H9 (cell line): Measurements from ENCODE around the gene NSMF. TPM values are rescaled to one million over a fixed set of nuclear protein-coding genes. Genes with fewer than 3 reads are reported as not detected.

Source experiments
- DNase-seq: peaks from one replicate; pipeline ENCODE4 v3.0.0-alpha.2; 2017
- H2AFZ ChIP-seq: one replicate; pipeline ENCODE4 v1.6.1; 2013; ENCODE audit warnings: mild to moderate bottlenecking, low read length, control low read depth, moderate library complexity
- H2AK5ac ChIP-seq: 2 replicates; pipeline ENCODE4 v1.6.1; 2013; ENCODE audit warnings: low read length, control low read depth, mixed read lengths; ENCODE audit not compliant: insufficient read length
- H2BK120ac ChIP-seq: one replicate; pipeline ENCODE4 v1.6.1; 2013; ENCODE audit warnings: low read depth, mild to moderate bottlenecking, low read length, control low read depth, inconsistent platforms; ENCODE audit not compliant: poor library complexity, severe bottlenecking
- H2BK12ac ChIP-seq: 2 replicates; pipeline ENCODE4 v1.6.1; 2013; ENCODE audit warnings: low read length, control low read depth, mixed read lengths, low read depth; ENCODE audit not compliant: insufficient read length
- H2BK15ac ChIP-seq: 2 replicates; pipeline ENCODE4 v1.6.1; 2013; ENCODE audit warnings: low read depth, low read length, control low read depth
- H2BK20ac ChIP-seq: one replicate; pipeline ENCODE4 v1.6.1; 2013; ENCODE audit warnings: low read depth, mild to moderate bottlenecking, low read length, control low read depth, inconsistent platforms; ENCODE audit not compliant: poor library complexity, severe bottlenecking
- H2BK5ac ChIP-seq: 2 replicates; pipeline ENCODE4 v1.6.1; 2013; ENCODE audit warnings: low read length, control low read depth, mixed read lengths; ENCODE audit not compliant: insufficient read length
- H3K14ac ChIP-seq: 2 replicates; pipeline ENCODE4 v1.6.1; 2013; ENCODE audit warnings: low read length, control low read depth; ENCODE audit not compliant: insufficient read depth
- H3K18ac ChIP-seq: 2 replicates; pipeline ENCODE4 v1.6.1; 2013; ENCODE audit warnings: low read depth, mild to moderate bottlenecking, mixed read lengths, low read length, control low read depth; ENCODE audit not compliant: insufficient read length
- H3K23ac ChIP-seq: 2 replicates; pipeline ENCODE4 v1.6.1; 2013; ENCODE audit warnings: low read length, control low read depth, mixed read lengths, low read depth; ENCODE audit not compliant: insufficient read length
- H3K23me2 ChIP-seq: 2 replicates; pipeline ENCODE4 v1.6.1; 2013; ENCODE audit warnings: low read depth, mild to moderate bottlenecking, mixed read lengths, low read length, control low read depth; ENCODE audit not compliant: insufficient read length, poor library complexity, severe bottlenecking
- H3K27ac ChIP-seq: 2 replicates; pipeline ENCODE4 v1.5.1; 2013; ENCODE audit warnings: low read length, control low read depth, mixed read lengths, low read depth; ENCODE audit not compliant: insufficient read length
- H3K27me3 ChIP-seq: 2 replicates; pipeline ENCODE4 v1.6.1; 2013; ENCODE audit warnings: low read length, control low read depth, inconsistent platforms; ENCODE audit not compliant: insufficient read depth
- H3K4ac ChIP-seq: 2 replicates; pipeline ENCODE4 v1.6.1; 2013; ENCODE audit warnings: low read depth, mild to moderate bottlenecking, control low read depth, inconsistent platforms, low read length, moderate library complexity
- H3K4me1 ChIP-seq: 2 replicates; pipeline ENCODE4 v1.6.1; 2013; ENCODE audit warnings: low read length, control low read depth, inconsistent platforms; ENCODE audit not compliant: insufficient read depth
- H3K4me2 ChIP-seq: 2 replicates; pipeline ENCODE4 v1.6.1; 2013; ENCODE audit warnings: low read length, control low read depth, mixed read lengths; ENCODE audit not compliant: insufficient read length, insufficient read depth
- H3K56ac ChIP-seq: 2 replicates; pipeline ENCODE4 v1.6.1; 2013; ENCODE audit warnings: low read depth, mild to moderate bottlenecking, mixed read lengths, low read length, control low read depth; ENCODE audit not compliant: insufficient read length
- H3K79me1 ChIP-seq: 2 replicates; pipeline ENCODE4 v1.6.1; 2013; ENCODE audit warnings: low read depth, mild to moderate bottlenecking, moderate library complexity, low read length, control low read depth, inconsistent platforms; ENCODE audit not compliant: insufficient read depth, poor library complexity, severe bottlenecking
- H3K79me2 ChIP-seq: 2 replicates; pipeline ENCODE4 v1.6.1; 2013; ENCODE audit warnings: low read length, control low read depth, inconsistent platforms; ENCODE audit not compliant: insufficient read depth
- H3K9ac ChIP-seq: 2 replicates; pipeline ENCODE4 v1.6.1; 2013; ENCODE audit warnings: low read length, control low read depth, mixed read lengths; ENCODE audit not compliant: insufficient read length; ENCODE audit errors: extremely low read depth
- H3K9me3 ChIP-seq: one replicate; pipeline ENCODE4 v1.6.1; 2013; ENCODE audit warnings: low read depth, low read length, inconsistent platforms; ENCODE audit not compliant: control insufficient read depth
- H3T11ph ChIP-seq: one replicate; pipeline ENCODE4 v1.6.1; 2013; ENCODE audit warnings: mild to moderate bottlenecking, low read length, control low read depth, inconsistent platforms
- H4K20me1 ChIP-seq: one replicate; pipeline ENCODE4 v1.6.1; 2013; ENCODE audit not compliant: control insufficient read depth, insufficient read length, insufficient read depth
- H4K5ac ChIP-seq: 2 replicates; pipeline ENCODE4 v1.6.1; 2013; ENCODE audit warnings: low read depth, mild to moderate bottlenecking, mixed read lengths, low read length, control low read depth; ENCODE audit not compliant: insufficient read length
- H4K8ac ChIP-seq: replicated peaks from 2 replicates; pipeline ENCODE4 v1.6.1; 2013; ENCODE audit warnings: low read length, control low read depth, mixed read lengths, low read depth; ENCODE audit not compliant: insufficient read length
- H4K91ac ChIP-seq: 2 replicates; pipeline ENCODE4 v1.6.1; 2013; ENCODE audit warnings: low read depth, mild to moderate bottlenecking, moderate library complexity, mixed read lengths, low read length, control low read depth; ENCODE audit not compliant: insufficient read length
- H3K27ac Mint-ChIP-seq, 3 experiments: 2 replicates in 2 of 3; 3 replicates in 1 of 3; pipeline ENCODE4 v1.8.0; 2020 to 2021; ENCODE audit warnings: mixed read lengths in 3 of 3, mild to moderate bottlenecking in 1 of 3, moderate library complexity in 1 of 3
- H3K27me3 Mint-ChIP-seq: 2 replicates; pipeline ENCODE4 v1.8.0; 2021; ENCODE audit warnings: low read depth, mild to moderate bottlenecking, moderate library complexity, mixed read lengths
- H3K36me3 Mint-ChIP-seq, 3 experiments: 2 replicates in 2 of 3; 3 replicates in 1 of 3; pipeline ENCODE4 v1.8.0; 2020 to 2021; ENCODE audit warnings: low read depth in 3 of 3, mixed read lengths in 3 of 3; ENCODE audit not compliant: insufficient read depth in 1 of 3
- H3K4me1 Mint-ChIP-seq, 2 experiments: 2 replicates each; pipeline ENCODE4 v1.8.0; 2020; ENCODE audit warnings: mixed read lengths in 2 of 2
- H3K4me3 Mint-ChIP-seq, 2 experiments: 2 replicates in 1 of 2; 3 replicates in 1 of 2; pipeline ENCODE4 v1.8.0; 2020 to 2021; ENCODE audit warnings: mild to moderate bottlenecking in 2 of 2, mixed read lengths in 2 of 2, moderate library complexity in 1 of 2
- H3K9me3 Mint-ChIP-seq, 2 experiments: 2 replicates in 1 of 2; 3 replicates in 1 of 2; pipeline ENCODE4 v1.8.0; 2020; ENCODE audit warnings: mild to moderate bottlenecking in 2 of 2, mixed read lengths in 2 of 2, moderate library complexity in 1 of 2
- CTCF ChIP-seq: fragments of 200-600 bp; sonication (generic); conservative IDR thresholded peaks from 3 replicates; pipeline ENCODE4 v1.8.0; 2021; ENCODE audit warnings: antibody characterized with exemption, mild to moderate bottlenecking
- WGBS: extraction: QIAGEN DNeasy Blood & Tissue Kit; methylation state at CpG from one replicate; pipeline ENCODE4 v1.1.7; 2013; ENCODE audit warnings: missing lambda C conversion rate, low lambda C conversion rate, mixed read lengths; ENCODE audit not compliant: insufficient read length; ENCODE audit errors: extremely low coverage; 5-methylcytosine and 5-hydroxymethylcytosine counted together
- total RNA-seq: library from RNA; stranded (reverse); gene quantifications from 2 replicates; pipeline ENCODE4 v1.2.1, GENCODE V29; 2021

Gene NSMF
- total RNA-seq, 1 experiment from 2014 or later, result 46.3 TPM

GRCh38 chr9:137467896-137468295 lies 8.8 kb upstream of the NSMF start:
- Histone ChIP-seq H2BK120ac (no peak overlapping the region), H3K9ac (no peak overlapping the region), H3K4ac (no peak overlapping the region), H2AFZ (no peak overlapping the region), H3K23ac (no peak overlapping the region), H3K56ac (no peak overlapping the region), H4K91ac (no peak overlapping the region), H3T11ph (no peak overlapping the region), H3K23me2 (no peaks in the 10 kb centered on the region), H3K27ac (no peak overlapping the region), H3K9me3 (no peaks in the 10 kb centered on the region), H3K79me1 (no peaks in the 10 kb centered on the region), H2BK15ac (no peak overlapping the region), H3K4me1 (no peaks in the 10 kb centered on the region), H4K8ac (no peak overlapping the region), H3K4me2 (no peak overlapping the region), H2BK20ac (no peak overlapping the region), H4K5ac (no peak overlapping the region), H2AK5ac (no peak overlapping the region), H3K18ac (no peak overlapping the region), H2BK5ac (no peak overlapping the region), H4K20me1 (no peaks in the 10 kb centered on the region), H3K79me2 (no peaks in the 10 kb centered on the region), H3K27me3 (no peaks in the 10 kb centered on the region), H3K14ac (no peak overlapping the region), H2BK12ac (no peak overlapping the region)
- TF ChIP-seq CTCF, result no peak
- no peaks in the 10 kb centered on the region for H3K4me1 Mint-ChIP-seq
- no peak overlapping the region for H3K4me3 Mint-ChIP-seq
- peaks cover 15% of the 10 kb centered on the region for H3K27me3 Mint-ChIP-seq
- peaks cover 0 to 2% (median 0%) of the 10 kb centered on the region in 3 experiments; a peak in 1 of 7 replicates for H3K36me3 Mint-ChIP-seq
- no peak for DNase-seq
- H3K9me3 Mint-ChIP-seq, result peaks cover 3% of the 10 kb centered on the region in 2 experiments; a peak in 4 of 5 replicates
- no CpG with 5 or more reads among the region's 7 CpGs for WGBS
- H3K27ac Mint-ChIP-seq, result no peak overlapping the region
